Lung (tissue), 12 donors: ENCODE results near the gene SH2D3A. TPM values are rescaled to one million over a fixed set of nuclear protein-coding genes. Genes with fewer than 3 reads are reported as not detected.

Experiments
- ATAC-seq: fragments of 200-7000 bp; cut with Tn5 transposase; one replicate; pipeline ENCODE4 v1.9.1; 2020; ENCODE audit warnings: moderate number of reproducible peaks; ENCODE audit not compliant: insufficient read depth, low FRiP score
- DNase-seq, 3 donors: peaks; one replicate each; pipeline ENCODE4 v3.0.0-alpha.2; 2013 to 2017
- H3K27ac ChIP-seq, 2 donors: one replicate each; pipeline ENCODE4 v1.5.1; 2013; ENCODE audit warnings: mild to moderate bottlenecking in 2 of 2, moderate library complexity in 2 of 2, control low read depth in 1 of 2, inconsistent platforms in 1 of 2, low read depth in 1 of 2, low read length in 1 of 2
- H3K27me3 ChIP-seq, 3 donors: one replicate each; pipeline ENCODE4 v1.5.1; 2013; ENCODE audit warnings: low read length in 2 of 3; ENCODE audit not compliant: control insufficient read depth in 3 of 3, insufficient read depth in 3 of 3
- H3K36me3 ChIP-seq, 4 donors: one replicate each; pipeline ENCODE4 v1.5.1; 2013; ENCODE audit warnings: low read length in 4 of 4, mild to moderate bottlenecking in 1 of 4, moderate library complexity in 1 of 4; ENCODE audit not compliant: control insufficient read depth in 4 of 4, insufficient read depth in 4 of 4
- H3K4me1 ChIP-seq, 5 donors: one replicate each; pipeline ENCODE4 v1.5.1; 2013; ENCODE audit warnings: low read length in 5 of 5, mild to moderate bottlenecking in 2 of 5, moderate library complexity in 1 of 5; ENCODE audit not compliant: control insufficient read depth in 5 of 5, insufficient read depth in 5 of 5
- H3K4me3 ChIP-seq: one replicate; pipeline ENCODE4 v1.5.1; 2013; ENCODE audit warnings: mild to moderate bottlenecking, control low read depth, moderate library complexity
- H3K9ac ChIP-seq, 2 donors: one replicate each; pipeline ENCODE4 v1.5.1; 2013; ENCODE audit warnings: low read length in 2 of 2, control low read depth in 1 of 2; ENCODE audit not compliant: insufficient read depth in 1 of 2
- H3K9me3 ChIP-seq, 4 donors: one replicate each; pipeline ENCODE4 v1.5.1; 2013; ENCODE audit warnings: low read length in 3 of 4, mild to moderate bottlenecking in 1 of 4, moderate library complexity in 1 of 4; ENCODE audit not compliant: control insufficient read depth in 4 of 4, insufficient read depth in 3 of 4
- CTCF ChIP-seq: IDR thresholded peaks from 2 replicates; pipeline ENCODE4 v1.5.1; 2012; ENCODE audit warnings: mild to moderate bottlenecking; ENCODE audit errors: control extremely low read depth, extremely low read depth
- WGBS, 2 donors: extraction: QIAGEN DNeasy Blood & Tissue Kit; methylation state at CpG; one replicate each; pipeline ENCODE4 v1.1.7; 2013; 5-methylcytosine and 5-hydroxymethylcytosine counted together
- polyA plus RNA-seq, 2 donors: library from polyadenylated mRNA; stranded (reverse); fragments of 200-250 nt; gene quantifications; one replicate each; pipeline ENCODE4 v1.2.1, GENCODE V29; 2013
- total RNA-seq, 2 donors: library from RNA; depleted of rRNA in 1 of 2; stranded (reverse); fragments of >200 nt in 1 of 2; gene quantifications; one replicate each; pipeline ENCODE4 v1.2.1, GENCODE V29; 2014 to 2021
- donor health status: control.
- donor health status: control.
- donor health status: Bipolar disorder and iron deficiency.
- donor health status: healthy.
- donor health status: DM: yes; HTN: yes; CAD: no.

SH2D3A gene
- total and polyA plus RNA-seq, 4 donors: 16.6 to 30.6 (median 22.7) TPM

- Histone ChIP-seq H3K9ac (no peak overlapping the region), H3K4me1 (peaks cover 0 to 19% (median 0%) of the 10 kb centered on the region in 5 donors), H3K36me3 (no peaks in the 10 kb centered on the region), H3K4me3 (no peak overlapping the region), H3K9me3 (no peaks in the 10 kb centered on the region), H3K27me3 (peaks cover 0 to 3% (median 0%) of the 10 kb centered on the region in 3 donors), H3K27ac (no peak overlapping the region)
- ATAC-seq: no peak
- TF ChIP-seq CTCF: no peak
- no peak for DNase-seq
- WGBS, 2 donors: 62 to 69% methylated on average over 11 of the region's 11 CpGs
Measured at GRCh38 chr19:6769006-6769619, 1.9 kb upstream of the SH2D3A start.

GRCh38 chr19:6768236-6768785 is 1.1 kb upstream of the SH2D3A start:
- Histone ChIP-seq H3K9ac (no peak overlapping the region), H3K27ac (no peak overlapping the region), H3K36me3 (no peaks in the 10 kb centered on the region), H3K9me3 (no peaks in the 10 kb centered on the region), H3K27me3 (peaks cover 0 to 3% (median 0%) of the 10 kb centered on the region in 3 donors), H3K4me3 (no peak overlapping the region), H3K4me1 (peaks cover 0 to 17% (median 0%) of the 10 kb centered on the region in 5 donors)
- ATAC-seq (no peak), DNase-seq (no peak)
- 58 to 68% methylated on average over 8 of the region's 8 CpGs for WGBS, 2 donors
- TF ChIP-seq CTCF: no peak

GRCh38 chr19:6767081-6767356 is 216 bp downstream of the SH2D3A start:
- H3K4me3 ChIP-seq: peak overlapping the region; percentile 19
- H3K9me3 ChIP-seq: no peaks in the 10 kb centered on the region
- H3K9ac ChIP-seq: peak overlapping the region in 1 of 2 donors; percentile 63
- H3K27me3 ChIP-seq: peaks cover 0 to 3% (median 0%) of the 10 kb centered on the region in 3 donors
- peak; percentile 12 for ATAC-seq
- no peak for TF ChIP-seq CTCF
- H3K4me1 ChIP-seq: peaks cover 0 to 11% (median 0%) of the 10 kb centered on the region in 5 donors
- H3K27ac ChIP-seq: peak overlapping the region in 1 of 2 donors; percentile 86
- peak in 2 of 3 donors; percentile 22 to 50 for DNase-seq
- 1% methylated on average over 15 of the region's 15 CpGs for whole genome bisulfite sequencing, 2 donors
- H3K36me3 ChIP-seq: no peaks in the 10 kb centered on the region
